ENCODE results near the gene CNR1. TPM values are rescaled to one million over a fixed set of nuclear protein-coding genes. Genes with fewer than 3 reads are reported as not detected.

Gene CNR1
- polyA plus RNA-seq, 1 donor from 2014 or later: 512 TPM

- no peak overlapping the region for H3K9ac ChIP-seq (ENCODE audit: low read length)
- H3K27ac ChIP-seq (ENCODE audit: low read length): no peak overlapping the region
- no peaks in the 10 kb centered on the region for H3K9me2 ChIP-seq (ENCODE audit: insufficient read depth, low read length)
- no peak overlapping the region for H2AFZ ChIP-seq (ENCODE audit: low read depth, low read length)
- H3K36me3 ChIP-seq (ENCODE audit: insufficient read depth, low read length): peaks cover 5% of the 10 kb centered on the region
- H3K27me3 ChIP-seq (ENCODE audit: insufficient read depth, low read depth, low read length): no peaks in the 10 kb centered on the region
- TF ChIP-seq TAF1 (IDR thresholded peaks at IDR 0.05; ENCODE audit: low read depth) (no peak), SMC3 (conservative IDR thresholded peaks at IDR 0.05; ENCODE audit: poor library complexity) (no peak), RAD21 (conservative IDR thresholded peaks at IDR 0.05) (no peak), CTCF (IDR thresholded peaks at IDR 0.05; ENCODE audit: poor library complexity, severe bottlenecking) (no peak), EP300 (conservative IDR thresholded peaks at IDR 0.05; ENCODE audit: poor library complexity, severe bottlenecking) (no peak), MXI1 (conservative IDR thresholded peaks at IDR 0.05; ENCODE audit: poor library complexity, severe bottlenecking) (no peak), EZH2 (IDR thresholded peaks at IDR 0.05; ENCODE audit: borderline replicate concordance, insufficient read depth, low read length, poor library complexity, severe bottlenecking) (no peak), REST (IDR thresholded peaks at IDR 0.05; ENCODE audit: borderline replicate concordance) (no peak), POLR2AphosphoS5 (IDR thresholded peaks at IDR 0.05) (no peak)
- no peaks in the 10 kb centered on the region for H4K20me1 ChIP-seq (ENCODE audit: insufficient read depth)
- no peak overlapping the region for H3K4me3 ChIP-seq (ENCODE audit: low read length)
- no peaks in the 10 kb centered on the region for H3K9me3 ChIP-seq (ENCODE audit: low read length)
- H3F3A ChIP-seq (ENCODE audit: insufficient read depth, low read length, poor library complexity, severe bottlenecking): no peaks in the 10 kb centered on the region
- no peaks in the 10 kb centered on the region for H3K79me2 ChIP-seq (replicated peaks; ENCODE audit: insufficient read depth, low read length)
- no peak overlapping the region for H3K4me2 ChIP-seq (ENCODE audit: low read length)
Measured at GRCh38 chr6:88137915-88138314, 28.2 kb downstream of the CNR1 start.

GRCh38 chr6:88135578-88136114 lies 30.5 kb downstream of the CNR1 start:
- no peaks in the 10 kb centered on the region for H3F3A ChIP-seq (ENCODE audit: insufficient read depth, low read length, poor library complexity, severe bottlenecking)
- H2AFZ ChIP-seq (ENCODE audit: low read depth, low read length): no peak overlapping the region
- H3K79me2 ChIP-seq (replicated peaks; ENCODE audit: insufficient read depth, low read length): no peaks in the 10 kb centered on the region
- no peaks in the 10 kb centered on the region for H4K20me1 ChIP-seq (ENCODE audit: insufficient read depth)
- no peaks in the 10 kb centered on the region for H3K27me3 ChIP-seq (ENCODE audit: insufficient read depth, low read depth, low read length)
- no peak overlapping the region for H3K27ac ChIP-seq (ENCODE audit: low read length)
- no peaks in the 10 kb centered on the region for H3K9me2 ChIP-seq (ENCODE audit: insufficient read depth, low read length)
- H3K9ac ChIP-seq (ENCODE audit: low read length): no peak overlapping the region
- TF ChIP-seq CTCF (IDR thresholded peaks at IDR 0.05; ENCODE audit: poor library complexity, severe bottlenecking): no peak
- TF ChIP-seq TAF1 (IDR thresholded peaks at IDR 0.05; ENCODE audit: low read depth): no peak
- TF ChIP-seq REST (IDR thresholded peaks at IDR 0.05; ENCODE audit: borderline replicate concordance): no peak
- TF ChIP-seq EP300 (conservative IDR thresholded peaks at IDR 0.05; ENCODE audit: poor library complexity, severe bottlenecking): no peak
- no peak for TF ChIP-seq POLR2AphosphoS5 (IDR thresholded peaks at IDR 0.05)
- TF ChIP-seq RAD21 (conservative IDR thresholded peaks at IDR 0.05): no peak
- TF ChIP-seq EZH2 (IDR thresholded peaks at IDR 0.05; ENCODE audit: borderline replicate concordance, insufficient read depth, low read length, poor library complexity, severe bottlenecking): no peak
- no peak for TF ChIP-seq SMC3 (conservative IDR thresholded peaks at IDR 0.05; ENCODE audit: poor library complexity)
- no peak for TF ChIP-seq MXI1 (conservative IDR thresholded peaks at IDR 0.05; ENCODE audit: poor library complexity, severe bottlenecking)
- no peak overlapping the region for H3K4me3 ChIP-seq (ENCODE audit: low read length)
- H3K36me3 ChIP-seq (ENCODE audit: insufficient read depth, low read length): no peaks in the 10 kb centered on the region
- H3K4me2 ChIP-seq (ENCODE audit: low read length): no peak overlapping the region
- H3K9me3 ChIP-seq (ENCODE audit: low read length): no peaks in the 10 kb centered on the region
